ENCODE data around the gene EXOC2.
A peak's percentile ranks its signal among the peaks of the same experiment; 100 is the strongest.

EXOC2 gene

GRCh38 chr6:593907-594212, 99.1 kb downstream of the EXOC2 start:
- no peaks in the 10 kb centered on the region for H3K36me3 ChIP-seq (ENCODE audit: control insufficient read depth, insufficient read depth, low read length)
- H3K4me3 ChIP-seq (ENCODE audit: low read depth, low read length): no peak overlapping the region
- H3K4me1 ChIP-seq: no peaks in the 10 kb centered on the region
- H3K27me3 ChIP-seq (ENCODE audit: control insufficient read depth, insufficient read depth, low read length): no peaks in the 10 kb centered on the region
- no peak overlapping the region for H3K9ac ChIP-seq
- no peak overlapping the region for H3K27ac ChIP-seq
- no peak overlapping the region for H2AFZ ChIP-seq
- H3K79me2 ChIP-seq: no peaks in the 10 kb centered on the region
- no peak overlapping the region for H3K4me2 ChIP-seq (ENCODE audit: low read length)
- TF ChIP-seq, protein P1, sequence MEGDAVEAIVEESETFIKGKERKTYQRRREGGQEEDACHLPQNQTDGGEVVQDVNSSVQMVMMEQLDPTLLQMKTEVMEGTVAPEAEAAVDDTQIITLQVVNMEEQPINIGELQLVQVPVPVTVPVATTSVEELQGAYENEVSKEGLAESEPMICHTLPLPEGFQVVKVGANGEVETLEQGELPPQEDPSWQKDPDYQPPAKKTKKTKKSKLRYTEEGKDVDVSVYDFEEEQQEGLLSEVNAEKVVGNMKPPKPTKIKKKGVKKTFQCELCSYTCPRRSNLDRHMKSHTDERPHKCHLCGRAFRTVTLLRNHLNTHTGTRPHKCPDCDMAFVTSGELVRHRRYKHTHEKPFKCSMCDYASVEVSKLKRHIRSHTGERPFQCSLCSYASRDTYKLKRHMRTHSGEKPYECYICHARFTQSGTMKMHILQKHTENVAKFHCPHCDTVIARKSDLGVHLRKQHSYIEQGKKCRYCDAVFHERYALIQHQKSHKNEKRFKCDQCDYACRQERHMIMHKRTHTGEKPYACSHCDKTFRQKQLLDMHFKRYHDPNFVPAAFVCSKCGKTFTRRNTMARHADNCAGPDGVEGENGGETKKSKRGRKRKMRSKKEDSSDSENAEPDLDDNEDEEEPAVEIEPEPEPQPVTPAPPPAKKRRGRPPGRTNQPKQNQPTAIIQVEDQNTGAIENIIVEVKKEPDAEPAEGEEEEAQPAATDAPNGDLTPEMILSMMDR (IDR thresholded peaks at IDR 0.05): no peak
- no peaks in the 10 kb centered on the region for H3K9me3 ChIP-seq (ENCODE audit: control insufficient read depth, low read length)

GRCh38 chr6:593139-593906, 99.6 kb downstream of the EXOC2 start:
- no peak overlapping the region for H3K27ac ChIP-seq
- no peaks in the 10 kb centered on the region for H3K36me3 ChIP-seq (ENCODE audit: control insufficient read depth, insufficient read depth, low read length)
- no peaks in the 10 kb centered on the region for H3K9me3 ChIP-seq (ENCODE audit: control insufficient read depth, low read length)
- H3K79me2 ChIP-seq: no peaks in the 10 kb centered on the region
- no peak overlapping the region for H3K4me3 ChIP-seq (ENCODE audit: low read depth, low read length)
- TF ChIP-seq, protein P1 (IDR thresholded peaks at IDR 0.05): peak; percentile 75
- no peaks in the 10 kb centered on the region for H3K4me1 ChIP-seq
- no peak overlapping the region for H2AFZ ChIP-seq
- no peak overlapping the region for H3K9ac ChIP-seq
- no peaks in the 10 kb centered on the region for H3K27me3 ChIP-seq (ENCODE audit: control insufficient read depth, insufficient read depth, low read length)
- no peak overlapping the region for H3K4me2 ChIP-seq (ENCODE audit: low read length)

DNA sequence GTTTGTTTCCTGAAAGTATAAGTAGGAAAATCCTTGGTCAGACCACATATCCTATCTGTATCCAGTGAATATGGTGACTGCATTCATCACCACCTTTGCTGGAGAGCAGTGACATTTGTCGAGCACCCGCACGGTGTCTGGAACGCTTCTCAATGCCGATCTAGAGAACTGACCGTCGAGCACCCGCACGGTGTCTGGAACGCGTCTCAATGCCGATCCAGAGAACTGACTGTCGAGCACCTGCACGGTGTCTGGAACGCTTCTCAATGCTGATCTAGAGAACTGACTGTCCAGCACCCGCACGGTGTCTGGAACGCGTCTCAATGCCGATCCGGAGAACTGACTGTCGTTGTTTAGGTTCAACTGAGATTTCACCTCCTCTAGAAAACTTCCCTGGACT, 103.8 kb downstream of the EXOC2 start:
- Histone ChIP-seq H3K9me3 (ENCODE audit: control insufficient read depth, low read length) (no peaks in the 10 kb centered on the region), H3K4me3 (ENCODE audit: low read depth, low read length) (no peak overlapping the region), H3K36me3 (ENCODE audit: control insufficient read depth, insufficient read depth, low read length) (no peaks in the 10 kb centered on the region), H3K4me2 (ENCODE audit: low read length) (no peak overlapping the region), H3K27ac (no peak overlapping the region), H3K79me2 (no peaks in the 10 kb centered on the region), H3K27me3 (ENCODE audit: control insufficient read depth, insufficient read depth, low read length) (no peaks in the 10 kb centered on the region), H3K4me1 (no peaks in the 10 kb centered on the region), H3K9ac (no peak overlapping the region), H2AFZ (no peak overlapping the region)
- TF ChIP-seq, protein P1 (IDR thresholded peaks at IDR 0.05): no peak

DNA sequence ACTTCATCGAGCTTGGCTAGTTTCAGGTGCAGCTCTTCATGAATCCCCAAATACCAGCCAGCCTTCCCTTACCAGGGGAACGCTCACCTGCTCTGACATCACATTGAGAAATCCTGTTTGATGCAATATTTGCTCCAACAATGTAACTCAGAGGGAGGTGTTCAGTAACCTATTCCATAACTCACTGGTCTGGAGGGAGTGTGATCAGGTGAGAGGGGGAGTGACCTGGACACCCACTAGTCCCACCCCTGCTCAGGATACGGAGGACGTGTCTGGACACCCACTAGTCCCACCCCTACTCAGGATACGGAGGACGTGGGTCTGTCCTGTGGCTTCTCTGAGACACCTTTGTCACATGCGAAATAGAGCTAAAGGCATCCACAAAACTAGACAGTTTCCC, 106.4 kb downstream of the EXOC2 start:
- Histone ChIP-seq H3K27ac (no peak overlapping the region), H3K4me3 (ENCODE audit: low read depth, low read length) (no peak overlapping the region), H3K9ac (no peak overlapping the region), H3K4me2 (ENCODE audit: low read length) (no peak overlapping the region), H3K36me3 (ENCODE audit: control insufficient read depth, insufficient read depth, low read length) (no peaks in the 10 kb centered on the region), H2AFZ (no peak overlapping the region), H3K79me2 (no peaks in the 10 kb centered on the region), H3K9me3 (ENCODE audit: control insufficient read depth, low read length) (no peaks in the 10 kb centered on the region), H3K27me3 (ENCODE audit: control insufficient read depth, insufficient read depth, low read length) (no peaks in the 10 kb centered on the region), H3K4me1 (no peaks in the 10 kb centered on the region)
- TF ChIP-seq, protein P1 (IDR thresholded peaks at IDR 0.05): no peak

GRCh38 chr6:583635-584034, 109.3 kb downstream of the EXOC2 start:
- H3K27me3 ChIP-seq (ENCODE audit: control insufficient read depth, insufficient read depth, low read length): no peaks in the 10 kb centered on the region
- no peak overlapping the region for H3K4me3 ChIP-seq (ENCODE audit: low read depth, low read length)
- no peaks in the 10 kb centered on the region for H3K79me2 ChIP-seq
- no peak overlapping the region for H3K4me2 ChIP-seq (ENCODE audit: low read length)
- no peak overlapping the region for H2AFZ ChIP-seq
- H3K27ac ChIP-seq: no peak overlapping the region
- H3K36me3 ChIP-seq (ENCODE audit: control insufficient read depth, insufficient read depth, low read length): no peaks in the 10 kb centered on the region
- no peak overlapping the region for H3K9ac ChIP-seq
- TF ChIP-seq, protein P1 (IDR thresholded peaks at IDR 0.05): no peak
- H3K9me3 ChIP-seq (ENCODE audit: control insufficient read depth, low read length): no peaks in the 10 kb centered on the region
- H3K4me1 ChIP-seq: no peaks in the 10 kb centered on the region

Data from parathyroid adenoma (tissue), 2 donors.